HFFc6 (cell line): ENCODE measurements around the gene GDF2. TPM values are rescaled to one million over a fixed set of nuclear protein-coding genes. Genes with fewer than 3 reads are reported as not detected.

Experiments
- DNase-seq: peaks from one replicate; pipeline ENCODE4 v3.0.0-alpha.2; 2018
- H3K27ac Mint-ChIP-seq: 2 replicates; pipeline ENCODE4 v1.8.0; 2020; ENCODE audit warnings: mild to moderate bottlenecking, mixed read lengths
- H3K27me3 Mint-ChIP-seq: 2 replicates; pipeline ENCODE4 v1.8.0; 2021; ENCODE audit warnings: mild to moderate bottlenecking, moderate library complexity, mixed read lengths; ENCODE audit not compliant: insufficient read depth
- H3K36me3 Mint-ChIP-seq: 2 replicates; pipeline ENCODE4 v1.8.0; 2021; ENCODE audit warnings: low read depth, mixed read lengths
- H3K4me1 Mint-ChIP-seq: 2 replicates; pipeline ENCODE4 v1.8.0; 2020; ENCODE audit warnings: low read depth, mixed read lengths
- H3K4me3 Mint-ChIP-seq: 2 replicates; pipeline ENCODE4 v1.8.0; 2020; ENCODE audit warnings: mild to moderate bottlenecking, moderate library complexity, mixed read lengths
- H3K9me3 Mint-ChIP-seq: 2 replicates; pipeline ENCODE4 v1.8.0; 2020; ENCODE audit warnings: mild to moderate bottlenecking, mixed read lengths
- total RNA-seq, 6 experiments: library from RNA; stranded (reverse); fragmentation: NEBNext Ultra II Directional; extraction: Animal tissue kit (Norgen Biotek cat#: 25700); gene quantifications; 2 replicates in 1 of 6; 3 replicates in 5 of 6; pipeline ENCODE4 v1.2.3, GENCODE V29; 2021
- TF ChIP-seq, protein P1 (sequence below): fragments of 200-600 bp; sonication (generic); IDR thresholded peaks from 2 replicates; pipeline ENCODE4 v1.5.0; 2021; ENCODE audit warnings: antibody characterized with exemption, mild to moderate bottlenecking

The GDF2 gene
- total RNA-seq, 6 experiments from 2014 or later, result not detected

DNA sequence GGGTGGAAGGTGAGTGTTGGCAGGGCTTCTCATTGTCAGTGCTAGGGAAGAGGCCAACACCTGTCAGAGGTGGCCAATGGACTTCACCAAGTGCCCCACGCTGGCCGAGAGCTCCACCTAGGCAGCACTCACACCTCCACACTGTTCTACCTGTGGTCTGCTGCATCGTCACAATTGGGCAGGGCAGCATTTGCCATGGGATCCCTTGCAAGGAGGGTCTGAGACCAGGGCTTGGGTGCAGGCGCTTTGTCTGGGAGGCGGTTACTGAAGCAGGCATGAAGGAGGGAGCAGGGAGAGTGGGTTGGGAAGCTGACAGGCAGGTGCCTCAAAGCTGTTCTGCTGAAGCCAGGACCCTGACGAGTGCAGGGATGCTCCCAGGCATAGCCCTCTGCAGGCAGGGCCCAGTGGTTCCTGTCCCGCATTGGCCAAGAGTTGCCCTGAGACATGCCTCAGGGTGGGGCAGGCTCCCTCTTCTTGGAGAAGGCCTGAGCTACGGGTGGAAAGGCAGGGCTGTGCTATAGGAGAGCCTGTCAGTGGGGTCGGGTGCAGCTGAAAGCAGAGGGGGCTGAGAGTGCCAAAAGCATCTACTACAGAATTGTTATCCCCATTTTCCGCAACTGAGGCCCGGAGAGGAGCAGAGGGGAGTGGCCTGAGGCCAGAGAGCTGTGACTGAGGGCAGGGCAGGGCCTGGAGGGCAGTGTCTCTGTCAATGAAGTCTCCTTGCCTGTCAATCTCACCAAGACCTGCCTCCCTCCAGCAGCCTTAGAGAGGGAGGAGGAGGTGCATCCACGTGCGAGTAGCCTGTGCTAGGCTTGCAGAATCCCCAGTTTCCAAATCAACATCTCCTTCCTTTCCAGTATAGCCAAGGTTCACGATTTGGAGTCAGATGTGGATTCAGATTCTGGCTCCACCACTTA is 29.9 kb downstream of the GDF2 start:
- H3K27ac Mint-ChIP-seq, result no peak overlapping the region
- TF ChIP-seq, protein P1, sequence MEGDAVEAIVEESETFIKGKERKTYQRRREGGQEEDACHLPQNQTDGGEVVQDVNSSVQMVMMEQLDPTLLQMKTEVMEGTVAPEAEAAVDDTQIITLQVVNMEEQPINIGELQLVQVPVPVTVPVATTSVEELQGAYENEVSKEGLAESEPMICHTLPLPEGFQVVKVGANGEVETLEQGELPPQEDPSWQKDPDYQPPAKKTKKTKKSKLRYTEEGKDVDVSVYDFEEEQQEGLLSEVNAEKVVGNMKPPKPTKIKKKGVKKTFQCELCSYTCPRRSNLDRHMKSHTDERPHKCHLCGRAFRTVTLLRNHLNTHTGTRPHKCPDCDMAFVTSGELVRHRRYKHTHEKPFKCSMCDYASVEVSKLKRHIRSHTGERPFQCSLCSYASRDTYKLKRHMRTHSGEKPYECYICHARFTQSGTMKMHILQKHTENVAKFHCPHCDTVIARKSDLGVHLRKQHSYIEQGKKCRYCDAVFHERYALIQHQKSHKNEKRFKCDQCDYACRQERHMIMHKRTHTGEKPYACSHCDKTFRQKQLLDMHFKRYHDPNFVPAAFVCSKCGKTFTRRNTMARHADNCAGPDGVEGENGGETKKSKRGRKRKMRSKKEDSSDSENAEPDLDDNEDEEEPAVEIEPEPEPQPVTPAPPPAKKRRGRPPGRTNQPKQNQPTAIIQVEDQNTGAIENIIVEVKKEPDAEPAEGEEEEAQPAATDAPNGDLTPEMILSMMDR, result no peak

DNA sequence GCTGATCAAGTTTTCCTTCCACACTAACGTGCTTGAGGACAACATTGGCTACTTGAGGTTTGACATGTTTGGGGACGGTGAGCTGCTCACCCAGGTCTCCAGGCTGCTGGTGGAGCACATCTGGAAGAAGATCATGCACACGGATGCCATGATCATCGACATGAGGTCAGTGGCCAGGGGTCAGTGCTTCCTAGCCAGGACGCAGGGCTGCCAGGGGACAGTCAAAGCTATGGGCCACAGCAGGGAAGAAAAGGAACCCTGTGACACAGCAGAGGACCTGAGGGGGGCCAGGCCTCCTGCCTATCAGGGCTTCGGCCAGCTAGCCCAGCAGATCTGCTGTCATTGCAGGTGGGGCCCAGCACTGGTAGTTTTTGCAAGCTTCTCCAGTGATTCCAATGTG is 31.1 kb downstream of the GDF2 start:
- no peak overlapping the region for H3K27ac Mint-ChIP-seq
- H3K36me3 Mint-ChIP-seq, result no peaks in the 10 kb centered on the region
- H3K4me1 Mint-ChIP-seq, result no peaks in the 10 kb centered on the region
- no peak overlapping the region for H3K4me3 Mint-ChIP-seq
- H3K27me3 Mint-ChIP-seq, result peaks cover 32% of the 10 kb centered on the region
- H3K9me3 Mint-ChIP-seq, result no peaks in the 10 kb centered on the region
- TF ChIP-seq, protein P1, result no peak
- no peak for DNase-seq

More for the DNA sequence above, 29.9 kb downstream of the GDF2 start:
- Mint-ChIP-seq H3K4me1 (no peaks in the 10 kb centered on the region), H3K4me3 (no peak overlapping the region), H3K9me3 (no peaks in the 10 kb centered on the region), H3K27me3 (peaks cover 32% of the 10 kb centered on the region), H3K36me3 (no peaks in the 10 kb centered on the region)
- no peak for DNase-seq

DNA sequence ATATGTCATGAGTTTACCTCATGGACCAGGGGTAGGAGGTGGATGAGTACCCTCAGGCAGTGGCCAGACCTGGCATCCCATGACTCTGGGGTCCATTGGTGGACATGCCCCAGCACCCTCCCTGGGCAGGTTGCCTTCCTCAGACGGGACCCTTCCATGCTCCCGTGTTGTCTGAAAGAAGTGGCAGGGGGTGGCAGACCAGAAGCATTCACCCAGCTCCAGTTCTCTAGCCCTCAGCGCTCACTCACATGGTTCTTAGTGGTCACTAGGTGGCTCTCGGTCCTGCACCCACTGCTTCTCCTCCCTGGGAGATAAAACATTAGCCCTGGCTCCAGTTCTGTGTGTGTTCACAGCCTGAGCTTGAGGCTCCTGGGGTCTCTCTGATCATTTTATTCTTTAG is 31.9 kb downstream of the GDF2 start:
- no peaks in the 10 kb centered on the region for H3K4me1 Mint-ChIP-seq
- TF ChIP-seq, protein P1, result peak; percentile 51
- no peak overlapping the region for H3K27ac Mint-ChIP-seq
- H3K4me3 Mint-ChIP-seq, result no peak overlapping the region
- H3K9me3 Mint-ChIP-seq, result no peaks in the 10 kb centered on the region
- H3K27me3 Mint-ChIP-seq, result peaks cover 32% of the 10 kb centered on the region
- DNase-seq, result no peak
- H3K36me3 Mint-ChIP-seq, result no peaks in the 10 kb centered on the region

DNA sequence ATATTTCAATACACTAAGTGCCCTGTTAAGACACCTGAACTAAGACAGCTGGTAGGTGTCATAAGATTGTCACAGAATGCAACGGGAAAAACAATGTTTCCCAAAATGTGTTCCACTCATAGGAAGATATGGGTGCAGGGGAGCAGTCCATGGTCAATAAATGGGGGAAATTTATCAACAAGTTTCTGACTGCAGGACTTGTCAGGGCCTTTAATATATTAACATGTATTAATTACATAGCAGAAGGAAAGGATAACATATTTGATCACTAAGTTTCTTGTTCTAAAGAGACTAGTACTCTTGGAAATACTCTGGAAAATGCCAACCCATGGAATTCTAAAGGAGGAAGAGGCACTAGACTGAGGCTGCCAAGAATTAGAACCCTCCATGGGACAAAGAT is 32.6 kb downstream of the GDF2 start:
- Mint-ChIP-seq H3K36me3 (no peaks in the 10 kb centered on the region), H3K4me1 (no peaks in the 10 kb centered on the region), H3K27ac (no peak overlapping the region), H3K9me3 (no peaks in the 10 kb centered on the region), H3K27me3 (peaks cover 29% of the 10 kb centered on the region), H3K4me3 (no peak overlapping the region)
- DNase-seq, result no peak
- TF ChIP-seq, protein P1, result no peak

DNA sequence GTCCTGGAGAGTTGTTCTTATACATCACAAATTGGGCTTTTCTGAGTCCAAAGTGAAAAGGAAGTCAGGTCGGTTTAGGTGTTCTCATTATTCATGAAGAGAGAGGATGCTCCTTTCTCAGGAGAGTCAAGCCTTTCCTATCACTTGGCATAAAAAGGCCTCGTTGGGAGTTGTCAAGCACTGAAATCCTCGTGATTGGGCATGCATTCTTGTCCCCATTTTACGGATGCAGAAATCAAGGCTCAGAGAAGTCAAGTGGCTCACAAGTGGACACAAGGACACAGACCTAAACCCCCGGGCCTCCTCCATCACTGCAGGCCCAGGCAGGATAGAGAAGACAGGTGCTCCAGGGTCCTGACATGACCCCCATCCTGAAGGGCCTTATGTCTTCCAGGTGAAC is 34.5 kb downstream of the GDF2 start:
- Mint-ChIP-seq H3K4me1 (no peaks in the 10 kb centered on the region), H3K9me3 (no peaks in the 10 kb centered on the region), H3K27ac (no peak overlapping the region), H3K4me3 (no peak overlapping the region), H3K27me3 (peaks cover 24% of the 10 kb centered on the region), H3K36me3 (no peaks in the 10 kb centered on the region)
- no peak for DNase-seq
- TF ChIP-seq, protein P1, result no peak
